HepG2 (cell line): ENCODE results near the gene RTN4. TPM values are rescaled to one million over a fixed set of nuclear protein-coding genes. Genes with fewer than 3 reads are reported as not detected.
A peak's percentile ranks its signal among the peaks of the same experiment; 100 is the strongest.

Experiments used
- ARID2 ChIP-seq: sonication (generic); formaldehyde crosslinking; IDR thresholded peaks from 2 replicates; pipeline ENCODE4 v1.8.1; 2022; ENCODE audit warnings: mild to moderate bottlenecking, missing genetic modification reagents, borderline replicate concordance
- ESRRA ChIP-seq: sonication (generic); formaldehyde crosslinking; IDR thresholded peaks from 2 replicates; pipeline ENCODE4 v1.5.1; 2020; ENCODE audit warnings: mild to moderate bottlenecking, low read depth, missing genetic modification reagents
- ETV5 ChIP-seq: IDR thresholded peaks from 2 replicates; pipeline ENCODE4 v1.6.1; 2018; ENCODE audit warnings: missing biosample characterization, missing genetic modification reagents, inconsistent platforms, borderline replicate concordance
- FOXJ3 ChIP-seq: sonication (generic); formaldehyde crosslinking; IDR thresholded peaks from 2 replicates; pipeline ENCODE4 v1.4.0; 2020; ENCODE audit warnings: missing genetic modification reagents, mild to moderate bottlenecking, borderline replicate concordance
- HMG20A ChIP-seq: IDR thresholded peaks from 2 replicates; pipeline ENCODE4 v1.6.1; 2016; ENCODE audit warnings: borderline replicate concordance
- MED8 ChIP-seq: sonication (generic); formaldehyde crosslinking; IDR thresholded peaks from 2 replicates; pipeline ENCODE4 v1.8.1; 2023; ENCODE audit warnings: mild to moderate bottlenecking, missing genetic modification reagents; ENCODE audit not compliant: insufficient replicate concordance
- NCOR1 ChIP-seq: fragments of 200-600 bp; sonication (generic); IDR thresholded peaks from 2 replicates; pipeline ENCODE4 v1.7.0; 2017; ENCODE audit warnings: antibody characterized with exemption, low read length, borderline replicate concordance
- NFYC ChIP-seq: IDR thresholded peaks from 2 replicates; pipeline ENCODE4 v1.6.1; 2016; ENCODE audit warnings: missing genetic modification reagents, missing compliant biosample characterization
- RAD21 ChIP-seq: fragments of 450-650 bp; formaldehyde crosslinking; IDR thresholded peaks from 2 replicates; pipeline ENCODE4 v1.5.0; 2020; ENCODE audit warnings: mild to moderate bottlenecking
- RERE ChIP-seq: IDR thresholded peaks from 2 replicates; pipeline ENCODE4 v1.6.1; 2016; ENCODE audit warnings: low read depth, missing genetic modification reagents, missing compliant biosample characterization
- SRSF9 ChIP-seq: fragments of 200-400 bp; formaldehyde crosslinking; IDR thresholded peaks from 2 replicates; pipeline ENCODE4 v1.6.1; 2018; ENCODE audit warnings: borderline replicate concordance, mild to moderate bottlenecking, low read depth, low read length; ENCODE audit not compliant: insufficient read depth, poor library complexity, severe bottlenecking
- ZNF230 ChIP-seq: sonication (generic); formaldehyde crosslinking; IDR thresholded peaks from 2 replicates; pipeline ENCODE4 v1.4.0; 2020; ENCODE audit warnings: mild to moderate bottlenecking, missing genetic modification reagents
- ZNF256 ChIP-seq: sonication (generic); formaldehyde crosslinking; conservative IDR thresholded peaks from 2 replicates; pipeline ENCODE4 v1.4.0; 2020; ENCODE audit warnings: missing genetic modification reagents
- ZNF335 ChIP-seq: sonication (generic); formaldehyde crosslinking; IDR thresholded peaks from 2 replicates; pipeline ENCODE4 v1.4.0; 2020; ENCODE audit warnings: missing genetic modification reagents
- ZNF550 ChIP-seq: sonication (generic); formaldehyde crosslinking; IDR thresholded peaks from 2 replicates; pipeline ENCODE4 v1.4.0; 2020; ENCODE audit warnings: mild to moderate bottlenecking, missing genetic modification reagents, borderline replicate concordance
- ZNF616 ChIP-seq: sonication (generic); formaldehyde crosslinking; IDR thresholded peaks from 2 replicates; pipeline ENCODE4 v1.5.0; 2020; ENCODE audit warnings: low read depth, mild to moderate bottlenecking, missing genetic modification reagents
- ZNF761 ChIP-seq: sonication (generic); formaldehyde crosslinking; conservative IDR thresholded peaks from 2 replicates; pipeline ENCODE4 v1.4.0; 2020; ENCODE audit warnings: mild to moderate bottlenecking, missing genetic modification reagents
- polyA plus RNA-seq, 8 experiments: library from polyadenylated mRNA; depleted of rRNA in 3 of 8; stranded (reverse) in 7 of 8; unstranded in 1 of 8; fragments of >200 nt; fragmentation: Illumina TruSeq in 4 of 8; extraction: Trizol in 4 of 8; gene quantifications; 2 replicates each; pipeline versions ENCODE4 v1.2.1 to v1.2.3, GENCODE V29; 2011 to 2016; ENCODE audit warnings: low read depth in 4 of 8, missing spikeins in 1 of 8, mixed read lengths in 1 of 8; ENCODE audit not compliant: insufficient read depth in 1 of 8
- total RNA-seq, 5 experiments: library from RNA; depleted of rRNA; stranded (reverse); fragments of >200 nt; fragmentation: Illumina TruSeq; extraction: Trizol; gene quantifications; 2 replicates each; pipeline ENCODE4 v1.2.3, GENCODE V29; 2016; ENCODE audit warnings: low read depth in 1 of 5

Gene RTN4
- total and polyA plus RNA-seq, 2 of the 13 experiments (the other 11 are each of a cell fraction or from before 2014, with no cell fraction given) = 98.4 to 133 TPM

DNA sequence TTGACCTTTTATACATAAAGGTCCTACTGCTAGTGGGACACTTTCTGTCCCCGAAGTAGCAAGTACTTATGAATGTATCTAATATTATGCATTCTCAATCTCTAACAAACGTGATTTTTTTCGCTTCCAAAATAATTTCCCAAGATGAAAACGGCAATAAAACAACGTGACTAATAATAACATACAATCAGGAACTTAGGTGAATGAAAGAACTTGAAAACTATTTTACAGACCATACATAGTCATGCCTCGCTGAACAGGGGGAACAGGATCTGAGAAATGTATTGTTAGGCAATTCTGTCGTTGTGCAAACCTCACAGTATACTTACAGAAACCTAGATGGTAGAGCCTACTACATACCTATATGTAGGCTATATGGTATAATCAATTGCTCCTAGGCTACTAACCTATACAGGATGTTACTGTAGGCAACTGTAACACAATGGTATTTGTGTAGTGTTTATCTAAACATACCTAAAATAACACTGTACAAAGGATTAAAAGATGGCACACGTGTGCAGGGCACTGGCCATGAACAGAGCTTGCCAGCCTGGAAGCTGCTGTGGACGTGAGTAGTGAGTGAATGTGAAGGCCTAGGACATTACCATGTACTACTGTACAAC is 2.5 kb downstream of the RTN4 start (continued):
- TF ChIP-seq NCOR1 (no peak), RERE (CRISPR knock-in tag) (no peak), ZNF230 (CRISPR knock-in tag) (no peak), SRSF9 (no peak), ZNF550 (CRISPR knock-in tag) (no peak), ARID2 (CRISPR knock-in tag) (no peak), MED8 (CRISPR knock-in tag) (no peak), NFYC (CRISPR knock-in tag) (no peak), ZNF616 (CRISPR knock-in tag) (no peak), ESRRA (CRISPR knock-in tag) (no peak), HMG20A (CRISPR knock-in tag) (peak; percentile 43; the same call in 1 of the 2 replicates), ETV5 (CRISPR knock-in tag) (0 out of 2 replicates have a peak, but pooled peaks have one; percentile 15), ZNF761 (no peak), RAD21 (CRISPR knock-in tag) (peak; percentile 12; the same call in 1 of the 2 replicates), ZNF335 (CRISPR knock-in tag) (no peak), ZNF256 (no peak), FOXJ3 (CRISPR knock-in tag) (no peak)
